Activated CD8-positive, alpha-beta memory T cell treated with anti-CD3 and anti-CD28 coated beads for 48 hours (primary cell): Measurements from ENCODE around the gene GRIK3.

Experiments
- DNase-seq, 3 experiments: peaks; one replicate each; pipeline ENCODE4 v3.0.0-alpha.2; 2020; ENCODE audit warnings: low read depth in 2 of 3, low spot score in 2 of 3

Gene GRIK3

DNA sequence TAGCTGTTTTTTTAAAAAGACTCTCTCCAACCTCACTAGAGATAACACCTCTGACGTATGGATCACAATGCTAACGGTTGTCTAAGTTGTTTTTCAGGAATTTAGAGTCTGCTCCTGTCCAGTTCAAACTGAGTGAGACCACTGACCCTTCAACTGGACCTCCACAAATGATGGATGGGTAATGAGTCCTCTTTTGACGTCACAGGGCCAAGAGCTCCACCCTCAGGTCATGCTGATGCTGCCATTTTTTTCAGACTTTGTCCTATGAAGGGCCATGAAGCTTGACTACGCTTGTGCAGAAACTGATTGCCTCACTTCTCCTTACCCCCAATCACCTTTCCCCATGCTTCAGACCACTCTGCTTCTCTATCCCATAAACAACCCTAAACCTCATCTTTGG is 16.6 kb downstream of the GRIK3 start:
- DNase-seq, result no peak

DNA sequence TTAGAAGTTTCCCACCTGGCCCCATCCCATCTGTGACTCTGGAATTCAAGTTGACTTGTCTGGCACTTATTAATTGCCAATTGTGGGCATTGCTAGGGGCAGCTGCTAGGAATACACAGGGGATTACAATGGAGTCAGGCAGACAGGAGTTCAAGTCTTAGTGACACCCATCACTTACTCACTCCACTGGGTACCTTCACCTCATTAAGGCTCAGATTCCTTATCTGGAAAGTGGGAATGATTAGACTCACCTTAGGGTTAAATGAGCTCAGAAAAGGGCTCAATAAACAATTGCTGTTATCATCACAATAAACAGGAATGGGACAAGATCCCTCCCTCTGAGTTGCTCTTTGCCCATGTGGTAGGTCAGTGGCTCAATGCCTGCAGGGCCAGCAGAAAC is 18.2 kb downstream of the GRIK3 start:
- no peak for DNase-seq

DNA sequence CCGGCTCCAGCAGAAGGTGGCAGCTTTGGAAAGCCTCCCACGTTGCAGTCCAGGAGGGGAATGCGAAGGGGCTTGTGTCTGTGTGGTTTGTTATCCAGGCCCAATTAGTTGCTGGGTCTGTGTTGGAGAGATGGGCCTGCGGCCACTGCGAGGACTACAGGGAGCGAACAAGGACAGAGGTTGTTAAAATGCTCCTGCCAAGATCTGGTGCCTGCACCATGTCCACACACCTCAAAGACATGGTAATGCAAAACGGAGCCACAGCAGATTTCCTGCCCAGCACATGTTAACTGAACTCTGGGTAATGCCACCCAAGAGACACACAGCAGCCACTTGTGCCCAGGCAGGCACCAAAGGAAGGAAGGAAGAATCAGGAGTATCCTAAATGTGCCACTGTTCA is 18.6 kb downstream of the GRIK3 start:
- no peak for DNase-seq

DNA sequence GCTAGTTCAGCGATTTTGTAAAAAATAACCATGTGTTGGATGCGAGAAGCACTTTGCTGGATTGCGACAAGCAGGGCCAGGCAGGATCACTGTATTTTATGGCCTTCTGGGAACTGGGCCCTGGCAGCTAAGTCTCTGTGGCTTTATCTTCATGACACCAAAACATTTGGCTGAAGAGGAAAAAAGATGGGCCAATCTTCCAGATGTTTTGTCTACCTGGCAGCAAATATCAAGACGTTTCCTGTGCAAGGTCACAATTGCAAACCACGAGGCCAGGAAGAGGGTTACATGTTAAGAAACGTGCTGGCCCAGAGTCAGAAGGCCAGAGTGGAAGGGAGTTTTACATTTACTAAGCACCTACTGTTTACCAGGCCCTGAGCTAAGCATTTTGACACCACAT is 22.1 kb downstream of the GRIK3 start:
- no peak for DNase-seq

DNA sequence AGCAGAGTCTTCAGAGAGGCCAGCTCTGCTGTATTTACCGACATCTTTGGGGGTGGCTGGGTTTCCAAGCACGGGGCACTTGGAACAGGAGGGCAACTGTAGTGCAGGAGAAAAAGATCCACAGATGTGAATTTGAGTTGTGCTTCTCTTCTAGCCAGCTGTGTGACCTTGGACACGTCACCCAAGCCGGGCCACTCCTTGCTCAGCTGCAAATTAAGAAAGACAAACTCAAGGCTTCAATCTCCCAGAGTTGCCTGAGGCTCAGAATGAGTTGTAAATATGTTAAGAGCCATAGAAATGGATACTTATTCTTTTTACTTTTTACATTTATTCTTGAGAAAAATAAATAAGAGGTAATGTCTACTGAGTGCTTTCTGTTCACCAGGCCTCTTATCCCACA is 24.3 kb downstream of the GRIK3 start:
- no peak for DNase-seq

DNA sequence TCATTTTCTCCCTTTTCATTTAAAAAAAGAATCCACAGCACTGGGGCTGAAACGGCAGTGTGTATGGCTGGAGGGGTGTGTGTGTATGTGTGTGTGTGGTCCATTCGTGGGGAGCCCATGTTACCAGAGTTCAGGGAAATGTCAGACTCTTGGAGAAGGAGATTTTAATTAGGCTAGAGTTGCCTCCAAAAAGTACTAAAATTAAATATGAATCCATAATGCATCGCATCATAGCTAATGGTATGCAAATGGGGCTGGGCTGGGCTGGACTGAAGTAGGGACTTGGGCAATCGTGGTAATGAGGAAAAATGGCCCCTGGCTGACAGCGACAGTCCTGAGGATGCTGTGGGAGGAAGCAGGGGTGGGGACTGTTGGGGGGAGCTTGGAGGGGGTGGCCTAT is 24.8 kb downstream of the GRIK3 start:
- DNase-seq, result no peak

DNA sequence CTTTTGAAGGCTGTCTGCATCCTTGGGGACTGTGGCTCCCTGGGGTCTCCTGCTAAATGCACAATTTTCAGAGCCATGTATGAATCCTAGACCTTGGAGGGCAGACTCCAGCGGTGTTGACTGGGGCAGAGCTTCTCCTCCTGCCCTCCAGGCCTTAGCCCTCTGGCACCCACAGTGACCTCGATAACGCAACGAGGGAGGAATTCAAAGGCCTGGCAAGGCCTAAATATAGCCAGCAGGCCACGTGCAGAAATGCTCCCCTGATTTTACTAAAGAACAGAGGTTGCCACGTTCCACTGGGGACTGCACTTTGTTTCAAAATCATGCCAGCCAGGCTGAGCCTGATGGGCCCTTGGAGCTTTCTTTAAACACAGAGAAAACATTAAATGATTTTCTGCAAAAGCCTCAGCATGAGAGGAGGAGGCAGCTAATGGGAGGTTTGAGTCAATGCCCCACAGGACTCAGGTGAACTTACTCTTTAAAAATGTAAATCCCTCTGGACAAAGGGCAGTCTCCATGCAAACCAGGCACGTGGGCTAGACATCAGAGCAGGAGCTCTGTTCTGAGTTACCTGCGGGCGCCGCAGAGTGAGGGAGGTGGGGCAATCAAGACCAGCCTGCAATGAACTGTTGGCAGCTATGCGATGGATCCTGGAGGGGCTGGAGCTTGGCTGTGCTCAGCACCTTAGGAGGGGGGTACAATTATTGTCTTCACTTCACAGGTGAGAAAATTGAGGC is 28.0 kb downstream of the GRIK3 start:
- DNase-seq, result no peak

DNA sequence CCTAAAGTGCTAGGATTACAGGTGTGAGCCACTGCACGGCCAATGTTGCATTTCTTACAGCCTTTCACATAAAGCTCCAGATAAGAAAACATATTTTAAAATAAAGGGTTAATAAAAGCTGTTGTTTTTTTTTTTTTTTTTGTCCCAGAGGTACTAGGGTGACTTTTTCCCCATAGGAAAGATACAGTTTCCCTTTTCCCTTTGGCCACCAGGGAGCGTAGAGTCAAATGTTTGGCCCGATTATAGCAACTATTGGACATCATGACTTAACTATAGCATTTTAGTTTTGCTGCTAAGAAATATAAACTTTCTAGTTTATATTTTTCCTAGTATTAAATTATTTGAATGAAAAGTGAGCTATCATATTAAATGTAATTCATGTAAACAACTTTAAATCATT is 31.4 kb downstream of the GRIK3 start:
- DNase-seq, result no peak

DNA sequence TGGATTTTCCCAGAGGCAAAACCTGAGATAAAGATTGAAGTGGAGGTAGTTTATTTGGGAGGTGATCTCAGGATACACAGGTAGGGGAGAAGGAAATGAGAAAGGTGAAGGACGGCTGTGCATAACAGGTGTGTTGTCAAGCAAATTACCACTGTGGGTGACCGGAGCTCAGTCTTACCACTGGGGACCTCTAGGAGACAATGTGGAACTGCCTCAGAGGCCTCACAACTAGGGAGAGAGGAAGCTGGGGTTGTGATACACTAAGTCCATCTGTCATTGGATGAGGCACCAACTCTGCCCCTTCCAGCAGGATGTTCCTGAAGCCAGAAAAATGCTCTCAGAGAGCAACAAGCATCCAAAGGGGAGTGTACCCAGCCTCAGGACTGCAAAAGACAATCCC is 32.6 kb downstream of the GRIK3 start:
- no peak for DNase-seq

DNA sequence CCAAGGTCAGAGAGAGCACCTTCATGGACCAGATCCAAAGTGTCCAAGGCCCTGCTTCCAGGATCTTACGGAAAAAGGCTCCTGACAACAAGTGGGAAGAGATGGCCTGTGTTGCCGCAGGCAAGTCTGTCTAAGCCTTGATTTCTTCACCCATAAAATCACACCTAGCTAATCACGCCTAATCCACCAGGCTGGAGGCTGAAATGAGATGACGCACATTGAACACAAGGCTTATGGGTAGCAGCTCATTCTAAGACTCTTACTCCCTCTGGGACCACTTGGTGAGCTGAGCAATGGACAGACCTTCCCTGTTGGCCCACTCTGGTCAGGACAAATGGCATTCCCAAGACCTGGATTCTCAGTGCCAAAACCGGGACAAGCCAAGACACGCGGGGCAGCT is 38.2 kb downstream of the GRIK3 start:
- DNase-seq, result no peak

DNA sequence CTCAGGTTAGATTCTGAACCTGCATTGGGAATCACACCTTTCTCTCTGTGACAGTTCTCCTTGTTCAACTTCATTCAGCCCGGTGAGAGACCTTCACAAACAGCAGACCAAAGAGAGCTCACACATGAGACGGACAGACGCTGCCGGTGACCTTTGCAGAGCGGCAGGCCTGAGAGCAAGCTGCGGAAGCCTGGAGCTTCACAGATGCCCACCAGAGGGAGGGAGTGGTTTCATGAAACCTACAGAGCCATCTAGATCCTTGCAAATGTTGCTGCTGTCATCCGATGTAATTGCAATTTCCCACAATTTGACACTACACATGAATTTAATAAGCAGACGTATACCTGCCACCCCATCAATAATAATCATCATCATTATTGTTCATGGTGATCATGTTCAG is 39.4 kb downstream of the GRIK3 start:
- DNase-seq, result no peak

DNA sequence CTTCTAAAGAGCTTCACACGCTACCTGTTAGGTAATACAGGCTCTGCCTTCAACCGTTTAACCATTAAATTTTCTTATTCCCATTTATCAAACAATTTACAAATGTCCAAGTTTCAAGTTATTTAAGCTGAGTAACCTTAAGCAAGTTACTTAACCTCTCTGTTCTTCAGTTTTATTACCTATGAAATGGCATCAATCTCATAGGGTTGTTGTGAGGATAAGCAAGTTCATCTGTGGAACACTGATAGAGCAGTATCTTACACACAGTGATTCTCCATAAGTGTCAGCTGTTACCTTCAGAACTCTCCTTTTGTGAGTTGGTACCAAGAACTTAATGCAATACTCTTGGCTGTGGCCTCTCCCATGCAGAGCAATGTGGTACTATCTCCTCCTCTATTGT is 40.0 kb downstream of the GRIK3 start:
- DNase-seq, result no peak

DNA sequence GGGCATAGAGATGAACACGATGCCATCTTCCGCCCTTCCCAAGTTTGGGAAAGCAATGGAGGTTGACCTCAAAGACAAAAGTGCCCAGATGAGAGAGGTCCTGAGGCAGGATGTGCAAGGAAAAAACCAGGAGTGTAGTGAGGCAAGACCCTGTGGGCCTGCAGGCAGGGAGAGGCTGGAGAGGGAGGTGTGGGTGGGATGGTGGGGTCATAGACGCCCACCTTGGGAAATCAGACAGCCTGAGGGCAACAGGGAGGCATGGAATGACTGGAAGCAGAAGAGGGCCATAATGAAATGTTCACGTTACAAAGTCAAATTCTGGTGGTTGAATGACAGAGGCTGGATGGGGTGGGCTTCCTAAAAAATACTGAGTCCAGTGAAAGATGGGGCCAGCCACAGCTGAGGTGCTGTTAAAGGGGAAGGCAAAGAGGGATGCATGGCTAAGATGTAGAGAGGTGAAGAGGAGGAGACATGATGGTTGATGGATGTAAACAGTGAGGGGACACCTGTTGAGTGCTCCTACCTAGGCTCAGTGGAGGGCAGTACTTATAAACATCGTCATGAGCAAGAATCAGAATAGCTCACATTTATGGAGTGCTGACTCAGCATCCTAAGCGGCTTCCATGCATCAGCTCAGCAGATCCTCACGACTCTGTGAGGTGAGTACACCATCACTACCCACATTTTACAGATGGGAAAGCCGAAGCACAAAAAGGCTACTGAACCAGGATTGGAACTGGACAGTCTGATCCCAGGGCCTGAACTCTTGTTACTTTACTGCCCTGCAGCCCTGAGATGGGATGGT is 42.0 kb downstream of the GRIK3 start:
- DNase-seq, result no peak

DNA sequence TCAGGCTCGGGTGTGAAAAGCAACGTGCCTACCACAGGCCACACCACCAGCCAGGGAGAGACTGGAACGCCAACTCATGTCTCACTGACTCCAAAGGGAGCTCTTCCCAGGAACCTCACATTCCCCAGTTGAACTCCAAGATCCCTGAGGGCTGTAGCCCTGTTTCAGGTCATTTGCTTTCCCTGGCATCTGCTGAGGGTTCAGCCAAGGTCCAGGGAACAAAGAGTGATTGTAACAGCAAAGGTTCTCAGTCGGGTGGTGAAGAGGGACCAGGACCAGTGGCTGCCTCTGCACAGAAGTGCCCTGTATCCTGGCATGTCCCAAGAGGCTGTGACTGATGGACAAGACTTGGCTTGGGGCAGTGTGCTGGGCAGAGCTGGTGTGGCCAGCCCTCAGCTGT is 42.8 kb downstream of the GRIK3 start:
- no peak for DNase-seq

DNA sequence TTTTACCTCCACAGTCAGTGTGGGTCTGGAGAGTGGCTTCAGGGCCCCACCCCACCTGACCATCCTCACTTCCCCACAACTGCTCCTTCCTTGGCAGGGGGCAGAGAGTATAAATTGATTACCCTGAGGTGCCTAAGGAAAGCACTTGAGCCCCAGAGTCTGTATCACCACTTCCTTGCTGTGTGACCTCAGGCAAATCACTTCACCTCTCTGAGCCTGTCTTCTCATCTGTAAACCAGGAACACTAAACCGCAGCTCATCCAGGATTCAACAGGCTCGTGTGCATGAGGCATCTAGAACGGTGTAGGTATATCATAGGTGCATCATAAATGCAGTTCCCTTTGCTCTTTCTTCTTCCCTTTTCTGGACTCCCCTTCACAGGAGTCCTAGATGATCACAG is 43.4 kb downstream of the GRIK3 start:
- no peak for DNase-seq

DNA sequence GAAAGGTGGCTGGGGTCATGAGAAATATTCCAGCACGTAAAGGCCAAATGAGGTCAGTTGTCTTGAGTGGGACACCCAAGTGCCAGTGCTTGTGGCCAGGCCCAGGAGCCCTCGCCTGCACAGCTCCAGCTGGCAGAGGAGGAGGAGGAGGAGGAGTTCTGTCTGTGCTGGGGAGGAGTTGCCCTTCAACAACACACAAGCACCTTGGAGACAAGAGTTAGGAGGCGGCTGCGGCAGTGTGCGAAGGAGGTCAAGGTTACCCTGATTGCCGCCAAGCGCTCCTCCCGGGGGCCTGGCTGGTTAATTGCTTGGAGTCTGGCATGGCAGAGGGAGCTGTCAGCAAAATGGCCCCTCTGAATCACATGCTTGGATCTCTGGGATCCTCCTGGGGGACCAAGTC is 45.1 kb downstream of the GRIK3 start:
- no peak for DNase-seq

DNA sequence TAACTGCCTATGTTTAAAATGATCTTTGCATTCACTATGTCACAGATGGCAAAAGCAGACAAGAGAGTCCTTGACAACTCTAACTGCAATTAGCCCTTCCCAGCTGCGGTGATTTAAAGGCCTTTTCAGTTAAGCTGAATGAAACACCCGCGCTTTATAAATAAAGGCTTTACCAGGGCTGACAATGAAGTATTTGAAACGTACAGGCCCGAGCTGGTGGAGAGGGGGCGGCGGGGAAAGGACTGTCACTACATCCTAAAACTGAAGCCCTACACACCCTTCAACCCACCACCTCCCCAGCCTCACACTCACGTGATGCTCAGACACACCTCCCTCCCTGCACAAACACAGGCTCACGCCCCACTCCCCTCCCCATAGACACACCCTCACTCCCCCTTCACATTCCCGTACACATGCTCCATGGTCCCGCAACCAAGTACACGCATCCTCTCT is 45.5 kb downstream of the GRIK3 start:
- DNase-seq, result no peak

DNA sequence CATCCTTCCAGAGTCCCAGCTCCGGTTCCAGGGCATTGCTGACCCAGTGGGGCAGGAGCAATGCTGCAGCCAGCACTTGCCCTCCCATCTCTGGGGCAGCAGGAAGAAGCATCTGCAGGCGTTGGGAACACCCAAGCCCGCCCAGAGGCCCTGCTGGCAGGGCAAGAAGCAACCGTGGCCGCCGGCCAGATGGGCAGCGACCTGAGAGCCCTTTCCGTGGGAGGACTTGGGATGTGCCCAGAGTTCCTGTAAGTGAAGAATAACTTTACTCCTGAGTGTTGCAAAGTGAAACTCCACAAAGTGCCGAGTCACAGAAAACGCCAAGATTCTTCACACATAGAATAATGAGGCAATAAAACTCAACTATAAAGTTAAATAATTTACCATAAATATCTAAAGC is 46.0 kb downstream of the GRIK3 start:
- DNase-seq, result no peak

DNA sequence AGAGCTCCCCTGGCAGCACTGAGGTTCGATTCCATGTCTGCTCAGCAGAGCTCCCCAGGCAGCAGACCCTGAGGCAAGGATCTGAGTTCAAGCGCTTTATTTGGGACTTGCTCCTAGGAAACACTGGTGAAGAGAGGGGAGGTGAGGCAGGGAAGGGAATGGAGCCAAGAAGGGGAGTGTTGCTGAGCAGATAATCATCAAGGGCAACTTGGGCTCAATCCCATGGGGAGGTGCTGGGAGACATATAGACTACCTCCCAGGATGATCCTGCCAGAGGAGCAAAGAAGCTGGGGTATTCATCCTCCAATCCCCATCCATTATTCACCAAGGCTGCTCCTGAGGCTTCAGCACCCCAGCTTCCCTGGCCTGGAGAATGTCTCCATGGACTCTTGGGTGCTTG is 47.0 kb downstream of the GRIK3 start:
- no peak for DNase-seq

DNA sequence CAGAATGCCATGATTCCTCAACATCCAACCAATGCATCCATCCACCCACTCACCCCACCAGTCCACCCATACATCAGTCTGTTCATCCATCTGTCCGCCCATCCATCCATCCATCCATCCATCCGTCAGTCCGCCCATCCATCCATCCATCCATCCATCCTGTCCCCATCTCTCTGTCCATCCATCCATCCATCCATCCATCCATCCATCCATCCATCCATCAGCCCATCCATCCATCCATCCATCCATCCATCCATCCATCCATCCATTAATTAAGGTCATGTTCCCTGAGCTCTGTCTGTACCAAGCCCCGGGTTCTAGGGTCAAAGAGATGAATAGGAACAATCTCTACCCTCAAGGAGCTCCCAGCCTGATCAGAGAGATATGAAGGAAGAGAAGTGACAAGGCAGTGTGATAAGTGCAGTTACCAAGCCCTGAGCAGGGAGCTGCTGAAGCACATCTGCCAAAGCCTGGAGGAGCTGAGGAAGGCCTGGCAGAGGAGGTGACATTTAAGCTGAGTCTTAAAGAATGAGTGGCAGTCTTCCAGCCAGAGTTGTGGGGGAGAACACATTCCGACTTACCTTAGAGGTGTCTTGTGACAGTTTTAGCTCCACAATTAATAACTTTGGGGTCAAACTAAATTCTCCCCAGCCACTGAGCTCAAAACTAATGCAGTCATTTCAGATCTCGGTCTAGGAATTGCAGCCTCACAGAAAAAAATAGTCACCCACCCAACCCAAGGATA is 47.9 kb downstream of the GRIK3 start:
- DNase-seq, result no peak

DNA sequence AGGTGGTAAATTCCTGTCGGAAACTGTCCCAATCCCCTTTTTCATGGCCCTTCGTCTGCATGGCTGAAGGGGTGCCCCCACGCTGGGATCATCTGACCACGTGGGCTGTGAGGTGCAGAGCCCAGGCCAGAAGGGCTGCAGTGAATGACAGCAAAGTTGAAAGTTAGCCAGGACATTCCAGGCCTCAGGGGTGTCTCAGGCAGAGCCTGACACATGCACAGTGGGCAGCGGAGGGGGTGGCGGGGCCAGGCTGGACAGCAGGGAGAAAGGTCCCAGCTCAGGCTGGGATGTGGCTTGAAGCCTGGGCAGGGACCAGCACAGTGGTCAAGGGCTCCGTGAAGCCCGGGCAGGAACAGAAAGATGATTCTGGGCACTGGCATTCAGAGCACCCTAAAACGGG is 49.6 kb downstream of the GRIK3 start:
- DNase-seq, result no peak

DNA sequence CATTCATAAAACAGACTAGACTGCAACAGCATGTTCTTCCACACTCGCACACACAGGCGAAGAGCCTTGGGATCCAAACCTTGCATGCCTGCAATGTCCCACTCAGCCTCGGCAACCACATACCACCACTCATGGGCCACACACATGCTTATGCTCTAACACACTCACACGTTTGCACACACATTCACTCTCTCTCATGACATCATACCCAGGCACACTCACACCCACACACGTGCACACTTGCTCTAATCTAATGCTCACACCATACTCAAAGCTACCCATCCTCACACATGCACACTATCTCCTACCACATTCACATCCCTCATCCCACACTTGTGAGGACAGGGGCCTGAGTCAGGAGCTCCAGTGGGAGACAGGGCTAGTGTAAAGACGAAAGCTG is 50.3 kb downstream of the GRIK3 start:
- DNase-seq, result no peak
